GM19240 (cell line): ENCODE results near the gene HHATL.

Experiments used
- DNase-seq: peaks from one replicate; pipeline ENCODE4 v3.0.0; 2011; ENCODE audit warnings: low spot score; ENCODE audit not compliant: insufficient read length

HHATL gene

GRCh38 chr3:42665050-42665878, 37.3 kb downstream of the HHATL start:
- no peak for DNase-seq

GRCh38 chr3:42664438-42664803, 38.2 kb downstream of the HHATL start:
- DNase-seq: no peak

GRCh38 chr3:42663581-42664437, 38.8 kb downstream of the HHATL start:
- DNase-seq: no peak

GRCh38 chr3:42662813-42663535, 39.6 kb downstream of the HHATL start:
- no peak for DNase-seq

GRCh38 chr3:42662037-42662812, 40.4 kb downstream of the HHATL start:
- DNase-seq: no peak

- no peak for DNase-seq
Measured at GRCh38 chr3:42661593-42662022, 41.0 kb downstream of the HHATL start.

GRCh38 chr3:42660898-42661297, 41.7 kb downstream of the HHATL start:
- no peak for DNase-seq

- DNase-seq: no peak
Measured at GRCh38 chr3:42660131-42660715, 42.4 kb downstream of the HHATL start.

GRCh38 chr3:42659451-42660130, 43.0 kb downstream of the HHATL start:
- DNase-seq: no peak

GRCh38 chr3:42658771-42659390, 43.7 kb downstream of the HHATL start:
- DNase-seq: no peak

- DNase-seq: no peak
Measured at GRCh38 chr3:42658091-42658770, 44.4 kb downstream of the HHATL start.

- DNase-seq: no peak
Measured at GRCh38 chr3:42657675-42658074, 44.9 kb downstream of the HHATL start.

GRCh38 chr3:42656680-42657610, 45.7 kb downstream of the HHATL start:
- no peak for DNase-seq

- DNase-seq: no peak
Measured at GRCh38 chr3:42655980-42656679, 46.5 kb downstream of the HHATL start.

- DNase-seq: no peak
Measured at GRCh38 chr3:42655331-42655888, 47.2 kb downstream of the HHATL start.

GRCh38 chr3:42654331-42655201, 48.0 kb downstream of the HHATL start:
- no peak for DNase-seq
